DND-41 (cell line): ENCODE data around the gene TNFSF12.

Experiments used
- EZH2 ChIP-seq: IDR thresholded peaks from 3 replicates; pipeline ENCODE4 v1.6.1; 2012; ENCODE audit warnings: borderline replicate concordance, low read depth, mild to moderate bottlenecking, moderate library complexity, low read length, inconsistent platforms; ENCODE audit not compliant: severe bottlenecking
- TF ChIP-seq, protein P1 (sequence below): IDR thresholded peaks from 2 replicates; pipeline ENCODE4 v1.5.1; 2012; ENCODE audit warnings: borderline replicate concordance, low read length, moderate library complexity, mild to moderate bottlenecking; ENCODE audit not compliant: poor library complexity, severe bottlenecking; ENCODE audit errors: extremely low read depth

DNA sequence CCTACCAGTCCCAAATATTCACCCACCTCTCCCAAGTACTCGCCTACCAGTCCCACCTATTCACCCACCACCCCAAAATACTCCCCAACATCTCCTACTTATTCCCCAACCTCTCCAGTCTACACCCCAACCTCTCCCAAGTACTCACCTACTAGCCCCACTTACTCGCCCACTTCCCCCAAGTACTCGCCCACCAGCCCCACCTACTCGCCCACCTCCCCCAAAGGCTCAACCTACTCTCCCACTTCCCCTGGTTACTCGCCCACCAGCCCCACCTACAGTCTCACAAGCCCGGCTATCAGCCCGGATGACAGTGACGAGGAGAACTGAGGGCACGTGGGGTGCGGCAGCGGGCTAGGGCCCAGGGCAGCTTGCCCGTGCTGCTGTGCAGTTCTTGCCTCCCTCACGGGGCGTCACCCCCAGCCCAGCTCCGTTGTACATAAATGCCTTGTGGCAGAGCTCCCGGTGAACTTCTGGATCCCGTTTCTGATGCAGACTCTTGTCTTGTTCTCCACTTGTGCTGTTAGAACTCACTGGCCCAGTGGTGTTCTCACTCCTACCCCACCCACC is 34.9 kb upstream of the TNFSF12 start:
- TF ChIP-seq, protein P1, sequence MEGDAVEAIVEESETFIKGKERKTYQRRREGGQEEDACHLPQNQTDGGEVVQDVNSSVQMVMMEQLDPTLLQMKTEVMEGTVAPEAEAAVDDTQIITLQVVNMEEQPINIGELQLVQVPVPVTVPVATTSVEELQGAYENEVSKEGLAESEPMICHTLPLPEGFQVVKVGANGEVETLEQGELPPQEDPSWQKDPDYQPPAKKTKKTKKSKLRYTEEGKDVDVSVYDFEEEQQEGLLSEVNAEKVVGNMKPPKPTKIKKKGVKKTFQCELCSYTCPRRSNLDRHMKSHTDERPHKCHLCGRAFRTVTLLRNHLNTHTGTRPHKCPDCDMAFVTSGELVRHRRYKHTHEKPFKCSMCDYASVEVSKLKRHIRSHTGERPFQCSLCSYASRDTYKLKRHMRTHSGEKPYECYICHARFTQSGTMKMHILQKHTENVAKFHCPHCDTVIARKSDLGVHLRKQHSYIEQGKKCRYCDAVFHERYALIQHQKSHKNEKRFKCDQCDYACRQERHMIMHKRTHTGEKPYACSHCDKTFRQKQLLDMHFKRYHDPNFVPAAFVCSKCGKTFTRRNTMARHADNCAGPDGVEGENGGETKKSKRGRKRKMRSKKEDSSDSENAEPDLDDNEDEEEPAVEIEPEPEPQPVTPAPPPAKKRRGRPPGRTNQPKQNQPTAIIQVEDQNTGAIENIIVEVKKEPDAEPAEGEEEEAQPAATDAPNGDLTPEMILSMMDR: no peak
- TF ChIP-seq EZH2: no peak
